ENCODE data around the gene CPA2.

The CPA2 gene

DNA sequence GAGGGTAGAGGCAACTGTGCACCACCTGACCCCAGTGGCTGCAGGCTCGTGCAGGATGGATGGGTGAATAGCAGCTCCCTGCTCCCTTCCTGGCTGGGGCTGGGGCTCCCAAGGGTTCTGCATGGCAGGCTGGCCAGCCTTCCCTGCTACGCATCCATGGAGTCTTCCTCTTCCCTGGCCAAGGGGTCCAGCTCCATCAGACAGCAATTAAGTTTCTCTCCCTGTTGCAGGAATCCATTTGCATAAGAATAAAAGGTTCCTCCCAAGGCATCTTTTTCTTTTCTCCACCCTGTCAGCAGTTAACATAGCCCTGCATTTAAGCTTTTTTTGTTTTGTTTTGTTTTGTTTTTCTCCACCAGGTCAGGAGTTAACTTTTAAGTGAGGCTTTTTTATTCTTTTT lies 10.0 kb upstream of the CPA2 start:
- DNase-seq (ENCODE audit: low spot score): no peak

- no peak for DNase-seq (ENCODE audit: low spot score)
Measured at GRCh38 chr7:130258494-130259078, 8.1 kb upstream of the CPA2 start.

DNA sequence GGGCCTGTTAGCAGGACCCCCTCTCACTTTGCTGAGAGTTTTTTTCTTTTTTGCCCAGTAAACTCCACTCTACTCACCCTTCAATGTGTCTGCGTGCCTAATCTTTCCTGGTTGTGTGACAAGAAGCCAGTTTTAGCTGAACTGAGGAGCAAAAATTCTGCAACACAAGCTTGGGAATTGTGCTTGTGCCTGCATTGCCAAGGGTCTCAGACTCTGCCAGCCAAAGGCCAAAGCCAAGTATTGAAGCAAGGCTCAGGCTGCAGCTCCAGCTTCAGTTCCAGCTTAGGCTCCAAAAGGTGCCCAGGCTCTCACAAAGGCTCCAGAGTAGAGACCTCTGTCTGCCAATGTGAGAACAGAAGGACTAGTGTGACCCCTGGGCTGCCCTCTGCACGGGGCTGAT lies 4.2 kb upstream of the CPA2 start:
- no peak for DNase-seq (ENCODE audit: low spot score)

- no peak for DNase-seq (ENCODE audit: low spot score)
Measured at GRCh38 chr7:130263130-130263529, 3.5 kb upstream of the CPA2 start.

DNA sequence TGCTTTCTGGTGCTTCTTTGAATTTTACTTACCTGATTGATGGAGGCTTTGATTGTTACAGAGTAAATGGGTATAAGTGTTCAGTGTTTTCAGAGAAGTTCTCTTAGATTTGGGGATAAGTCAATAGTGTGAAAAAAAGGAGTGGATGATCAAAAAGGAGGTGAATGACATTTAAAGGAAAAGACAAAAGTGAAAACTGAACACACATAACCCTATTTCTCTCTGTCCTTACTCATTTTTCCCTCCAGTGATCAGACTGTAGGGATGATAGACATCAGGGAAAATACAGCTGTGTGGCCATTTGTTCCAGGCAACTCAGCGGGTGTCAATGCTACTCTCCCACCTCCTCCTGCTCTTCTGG lies 278 bp downstream of the CPA2 start:
- no peak for DNase-seq (ENCODE audit: low spot score)

DNA sequence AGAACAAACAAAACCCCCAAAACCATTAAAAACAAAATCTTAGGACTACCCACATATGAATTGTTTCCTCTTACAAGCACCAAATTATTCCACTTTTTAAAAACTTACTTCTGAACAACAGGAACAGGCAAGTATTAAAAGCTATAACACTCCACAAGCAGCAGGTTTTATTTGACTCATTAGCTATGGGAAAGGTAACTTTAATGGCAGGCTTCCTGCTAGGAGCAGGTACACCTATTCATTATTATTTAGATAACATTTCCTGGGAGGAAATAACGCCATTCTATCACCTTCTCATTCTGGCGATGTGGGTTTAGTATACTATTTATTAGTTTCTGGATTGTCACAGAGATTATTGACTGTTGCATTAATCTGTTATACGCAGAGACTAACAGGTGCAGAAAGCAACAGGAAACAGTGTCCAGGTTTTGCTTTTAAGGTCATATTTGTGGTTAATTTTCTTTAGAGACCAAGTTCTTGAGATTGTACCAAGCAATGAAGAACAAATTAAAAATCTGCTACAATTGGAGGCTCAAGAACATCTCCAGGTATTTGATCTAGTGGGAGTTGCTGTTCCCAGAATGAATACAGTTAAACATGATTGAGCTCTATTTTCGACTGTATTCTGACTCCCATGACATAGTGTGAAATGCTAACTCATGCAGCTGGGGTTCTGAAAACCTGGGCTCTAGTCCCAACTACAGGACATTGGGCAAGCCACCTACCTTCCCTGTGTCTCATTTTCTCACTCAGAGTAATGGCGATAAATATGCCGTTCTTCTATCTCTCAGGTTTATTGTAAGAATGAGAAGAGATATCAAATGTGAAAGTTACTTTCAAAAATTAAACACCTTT lies 2.0 kb downstream of the CPA2 start:
- DNase-seq (ENCODE audit: low spot score): no peak

DNA sequence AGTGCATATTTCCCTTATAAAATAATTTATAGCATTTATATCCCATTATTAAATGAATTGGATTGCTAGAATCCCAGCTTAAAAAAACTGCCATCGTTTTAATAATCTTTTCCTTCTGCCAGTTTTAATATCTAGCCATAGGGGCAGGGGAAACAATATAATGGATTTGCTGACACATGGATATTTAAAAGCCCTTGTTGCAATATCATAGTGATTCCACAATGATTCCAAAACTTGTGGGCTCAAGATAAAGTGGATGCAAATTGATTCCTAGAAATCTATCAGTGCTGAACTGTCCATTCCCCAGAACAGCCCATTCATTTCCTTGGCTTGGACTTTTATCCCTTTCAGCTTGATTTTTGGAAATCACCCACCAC lies 2.6 kb downstream of the CPA2 start:
- DNase-seq (ENCODE audit: low spot score): no peak

- DNase-seq (ENCODE audit: low spot score): no peak
Measured at GRCh38 chr7:130270947-130271800, 4.5 kb downstream of the CPA2 start.

GRCh38 chr7:130272381-130273080 lies 5.9 kb downstream of the CPA2 start:
- no peak for DNase-seq (ENCODE audit: low spot score)

- no peak for DNase-seq (ENCODE audit: low spot score)
Measured at GRCh38 chr7:130273081-130273932, 6.6 kb downstream of the CPA2 start.

DNA sequence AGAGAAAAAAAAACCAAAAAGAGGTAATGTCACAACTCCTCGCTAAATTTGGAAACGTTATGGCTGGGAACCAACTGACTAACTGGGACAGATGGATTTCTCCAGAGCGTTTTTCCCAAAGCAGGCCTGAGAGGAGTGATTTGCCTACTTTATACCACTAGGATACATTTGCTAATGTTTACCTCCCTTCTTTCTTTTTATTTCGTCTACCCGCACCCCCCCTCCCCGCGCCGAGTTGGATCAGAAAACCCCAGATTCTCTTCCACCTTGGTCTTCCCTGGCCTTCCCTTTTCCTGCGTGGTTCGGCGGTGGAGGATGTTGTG lies 7.2 kb downstream of the CPA2 start:
- no peak for DNase-seq (ENCODE audit: low spot score)

- no peak for DNase-seq (ENCODE audit: low spot score)
Measured at GRCh38 chr7:130274296-130274695, 7.6 kb downstream of the CPA2 start.

- DNase-seq (ENCODE audit: low spot score): no peak
Measured at GRCh38 chr7:130274983-130275591, 8.4 kb downstream of the CPA2 start.

- DNase-seq (ENCODE audit: low spot score): no peak
Measured at GRCh38 chr7:130275826-130276297, 9.2 kb downstream of the CPA2 start.

DNA sequence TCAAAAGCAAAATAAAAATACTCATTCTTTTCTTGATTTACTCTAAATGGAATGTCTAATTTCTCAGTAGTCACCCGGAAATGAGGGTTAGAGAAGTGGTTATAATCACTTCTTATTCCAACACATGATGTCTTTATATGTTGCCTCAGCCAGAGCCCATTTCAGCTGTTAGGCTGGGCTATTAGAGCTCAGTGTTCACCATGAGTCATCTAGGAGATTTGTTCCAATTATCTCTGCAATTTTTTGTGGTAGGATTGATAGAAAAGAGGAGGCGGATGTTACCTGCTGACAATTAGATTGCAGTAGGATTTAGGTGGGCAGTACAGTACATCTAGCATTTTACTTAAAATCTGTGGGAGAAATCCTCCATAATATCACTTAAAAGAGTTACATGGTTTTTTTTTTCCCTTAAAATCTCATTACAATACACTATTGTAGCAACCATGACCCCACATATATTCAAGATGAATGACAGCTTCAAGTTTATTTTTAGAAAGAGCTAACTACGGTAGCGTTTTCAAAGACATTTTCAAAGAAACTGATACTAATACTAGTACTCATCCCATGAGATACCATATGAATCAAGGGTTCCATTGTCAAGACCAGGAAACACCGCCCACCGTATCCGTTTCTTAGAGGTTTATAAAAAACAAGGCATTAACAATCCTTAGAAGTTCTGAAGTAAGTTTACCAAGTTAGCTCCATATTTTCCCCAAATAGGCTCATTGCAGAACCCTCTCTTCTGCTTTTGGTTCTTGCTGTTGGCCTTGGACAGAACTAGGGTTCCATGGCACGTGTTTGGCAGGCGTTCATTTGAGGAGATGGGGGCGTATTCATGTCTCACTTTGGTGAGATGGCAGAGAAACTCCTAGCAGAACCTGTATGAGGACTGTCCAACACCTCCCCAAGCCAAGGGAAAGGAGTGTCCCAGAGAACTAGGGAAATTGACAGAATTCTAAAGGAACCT lies 10.4 kb downstream of the CPA2 start:
- DNase-seq (ENCODE audit: low spot score): no peak

GRCh38 chr7:130277763-130278643 lies 11.3 kb downstream of the CPA2 start:
- DNase-seq (ENCODE audit: low spot score): peak; percentile 72

DNA sequence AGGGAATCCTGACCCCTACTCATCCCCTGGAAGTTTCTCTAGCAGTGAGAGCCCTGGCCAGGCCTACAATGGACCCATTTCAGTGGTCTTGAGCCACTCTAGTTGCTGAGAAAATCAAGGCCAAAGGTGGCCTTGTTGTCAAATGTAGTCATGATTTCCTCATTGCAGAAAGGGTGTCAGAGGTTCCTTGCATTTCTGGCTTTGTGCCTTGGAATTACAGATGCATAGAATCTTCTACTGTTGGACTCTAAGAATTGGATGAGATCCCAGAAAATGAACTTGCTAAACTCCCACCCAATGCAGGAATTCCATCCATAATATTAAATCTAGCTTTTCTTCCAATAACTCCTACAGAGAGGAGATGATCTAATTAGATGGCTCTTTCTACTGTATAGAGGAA lies 12.2 kb downstream of the CPA2 start:
- DNase-seq (ENCODE audit: low spot score): no peak

- DNase-seq (ENCODE audit: low spot score): no peak
Measured at GRCh38 chr7:130279286-130279685, 12.6 kb downstream of the CPA2 start.

- no peak for DNase-seq (ENCODE audit: low spot score)
Measured at GRCh38 chr7:130279906-130280305, 13.2 kb downstream of the CPA2 start.

Data from D341Med (cell line).